HG03469 (cell line): ENCODE measurements around the gene GABRR2.

Experiments used
- ATAC-seq: cut with Tn5 transposase; IDR thresholded peaks from one replicate; pipeline ENCODE4 v1.9.1; 2021; ENCODE audit warnings: mild to moderate bottlenecking, moderate library complexity, moderate number of reproducible peaks; ENCODE audit not compliant: unreplicated experiment

Gene GABRR2

DNA sequence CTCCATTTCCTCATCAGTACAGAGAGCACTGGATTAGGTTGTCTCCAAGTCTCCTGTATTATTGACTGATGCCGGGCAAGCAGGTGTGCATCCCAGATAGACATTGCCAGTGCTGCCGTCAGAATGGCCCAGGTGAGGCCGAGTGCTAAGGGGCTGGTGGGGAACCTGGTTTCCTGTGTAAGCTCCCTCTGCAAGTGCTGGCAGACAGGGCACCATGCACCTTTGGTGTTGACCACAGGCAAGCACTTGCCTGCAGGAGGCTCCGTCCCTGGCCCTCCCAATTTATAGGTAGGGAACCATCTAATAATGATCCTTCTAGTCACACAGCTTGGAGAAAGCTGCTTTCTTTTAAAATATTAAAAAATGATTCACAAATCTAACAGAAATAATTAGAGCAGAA lies 98.7 kb downstream of the GABRR2 start:
- no peak for ATAC-seq

GRCh38 chr6:89215391-89215790 lies 99.7 kb downstream of the GABRR2 start:
- ATAC-seq: no peak

DNA sequence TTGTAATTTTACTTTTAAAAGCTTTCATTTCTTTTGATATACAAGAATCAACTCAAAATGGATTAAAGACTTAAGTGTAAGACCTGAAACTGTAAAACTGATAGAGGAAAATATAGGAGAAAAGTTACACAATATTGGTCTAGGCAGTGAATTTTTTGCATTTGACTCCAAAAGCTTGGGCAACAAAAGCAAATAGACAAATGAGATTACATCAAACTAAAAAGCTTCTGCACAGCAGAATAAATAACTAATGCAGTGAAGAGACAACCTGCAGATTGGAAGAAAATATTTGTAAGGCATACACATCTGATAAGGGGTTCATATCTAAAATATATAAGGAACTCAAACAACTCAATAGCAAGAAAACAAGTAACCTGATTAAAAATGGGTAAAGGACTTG lies 100.9 kb downstream of the GABRR2 start:
- no peak for ATAC-seq

GRCh38 chr6:89212472-89212871 lies 102.6 kb downstream of the GABRR2 start:
- no peak for ATAC-seq

- ATAC-seq: no peak
These were observed 105.6 kb downstream of the GABRR2 start for GRCh38 chr6:89209457-89209856.

GRCh38 chr6:89208551-89208950 lies 106.5 kb downstream of the GABRR2 start:
- ATAC-seq: no peak
